Measurements from ENCODE around the gene CDH23.

CDH23 gene

GRCh38 chr10:71396711-71397295 is at the start of gene CDH23:
CDH23 (plus strand) TSS chr10:71396920; CDS start chr10:71439832, 42,912 bp downstream.
- DNase-seq (ENCODE audit: low read depth): no peak
- TF ChIP-seq, protein P1, sequence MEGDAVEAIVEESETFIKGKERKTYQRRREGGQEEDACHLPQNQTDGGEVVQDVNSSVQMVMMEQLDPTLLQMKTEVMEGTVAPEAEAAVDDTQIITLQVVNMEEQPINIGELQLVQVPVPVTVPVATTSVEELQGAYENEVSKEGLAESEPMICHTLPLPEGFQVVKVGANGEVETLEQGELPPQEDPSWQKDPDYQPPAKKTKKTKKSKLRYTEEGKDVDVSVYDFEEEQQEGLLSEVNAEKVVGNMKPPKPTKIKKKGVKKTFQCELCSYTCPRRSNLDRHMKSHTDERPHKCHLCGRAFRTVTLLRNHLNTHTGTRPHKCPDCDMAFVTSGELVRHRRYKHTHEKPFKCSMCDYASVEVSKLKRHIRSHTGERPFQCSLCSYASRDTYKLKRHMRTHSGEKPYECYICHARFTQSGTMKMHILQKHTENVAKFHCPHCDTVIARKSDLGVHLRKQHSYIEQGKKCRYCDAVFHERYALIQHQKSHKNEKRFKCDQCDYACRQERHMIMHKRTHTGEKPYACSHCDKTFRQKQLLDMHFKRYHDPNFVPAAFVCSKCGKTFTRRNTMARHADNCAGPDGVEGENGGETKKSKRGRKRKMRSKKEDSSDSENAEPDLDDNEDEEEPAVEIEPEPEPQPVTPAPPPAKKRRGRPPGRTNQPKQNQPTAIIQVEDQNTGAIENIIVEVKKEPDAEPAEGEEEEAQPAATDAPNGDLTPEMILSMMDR (IDR thresholded peaks at IDR 0.05; ENCODE audit: control insufficient read depth, extremely low read depth, insufficient read depth): no peak
- H3K4me3 ChIP-seq (ENCODE audit: low read depth, low read length): peak within 1 kb of the TSS; percentile 33

- no peak overlapping the region for H3K4me3 ChIP-seq (ENCODE audit: low read depth, low read length)
- TF ChIP-seq, protein P1 (IDR thresholded peaks at IDR 0.05; ENCODE audit: control insufficient read depth, extremely low read depth, insufficient read depth): no peak
- peak; percentile 50 for DNase-seq (ENCODE audit: low read depth)
Measured at GRCh38 chr10:71347587-71348395, 48.9 kb upstream of the CDH23 start.

- H3K4me3 ChIP-seq (ENCODE audit: low read depth, low read length): no peak overlapping the region
- no peak for DNase-seq (ENCODE audit: low read depth)
- TF ChIP-seq, protein P1 (IDR thresholded peaks at IDR 0.05; ENCODE audit: control insufficient read depth, extremely low read depth, insufficient read depth): no peak
Measured at GRCh38 chr10:71348850-71349249, 47.9 kb upstream of the CDH23 start.

DNA sequence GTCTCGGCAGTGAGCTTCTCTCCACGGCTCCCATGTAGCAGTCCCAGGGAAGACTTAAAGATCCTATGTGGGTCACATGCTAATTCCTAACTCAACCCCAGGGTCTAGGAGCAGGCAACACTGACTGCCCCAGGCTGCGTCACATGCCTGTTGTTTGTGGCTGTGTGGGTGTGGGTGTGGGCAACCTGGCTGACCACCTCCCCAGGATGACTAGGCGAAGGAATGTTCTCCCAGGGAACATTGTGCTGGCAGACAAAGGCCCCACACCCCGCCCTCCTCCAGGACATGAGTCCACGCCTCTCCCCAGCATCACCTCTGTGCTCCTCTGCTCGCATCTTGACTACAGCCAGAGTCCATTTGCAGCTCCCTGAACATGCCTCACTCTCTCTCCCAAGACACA is 47.3 kb upstream of the CDH23 start:
- TF ChIP-seq, protein P1 (IDR thresholded peaks at IDR 0.05; ENCODE audit: control insufficient read depth, extremely low read depth, insufficient read depth): no peak
- DNase-seq (ENCODE audit: low read depth): no peak
- H3K4me3 ChIP-seq (ENCODE audit: low read depth, low read length): no peak overlapping the region

DNA sequence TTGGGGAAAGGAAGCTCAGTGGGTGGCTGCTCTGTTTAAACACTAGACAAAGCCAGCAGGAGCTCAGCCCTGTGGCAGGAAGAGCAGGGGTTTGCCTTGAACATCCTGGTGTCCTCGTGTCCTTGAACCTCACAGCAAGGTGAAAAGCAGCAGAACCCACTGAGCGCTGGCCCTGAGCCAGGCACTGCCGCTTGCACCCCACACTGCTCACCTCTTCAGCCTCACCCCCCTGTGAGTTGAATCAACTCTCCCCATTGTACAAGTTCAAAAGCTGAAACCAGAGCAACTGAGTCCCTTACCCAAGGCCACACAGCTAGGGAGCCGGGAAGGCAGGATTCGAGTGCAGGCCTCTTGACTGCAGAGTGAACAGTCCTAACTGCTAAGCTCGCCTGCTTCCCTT is 45.6 kb upstream of the CDH23 start:
- TF ChIP-seq, protein P1 (IDR thresholded peaks at IDR 0.05; ENCODE audit: control insufficient read depth, extremely low read depth, insufficient read depth): no peak
- H3K4me3 ChIP-seq (ENCODE audit: low read depth, low read length): no peak overlapping the region
- no peak for DNase-seq (ENCODE audit: low read depth)

- TF ChIP-seq, protein P1 (IDR thresholded peaks at IDR 0.05; ENCODE audit: control insufficient read depth, extremely low read depth, insufficient read depth): no peak
- H3K4me3 ChIP-seq (ENCODE audit: low read depth, low read length): no peak overlapping the region
- DNase-seq (ENCODE audit: low read depth): peak; percentile 66
Measured at GRCh38 chr10:71351628-71352319, 44.9 kb upstream of the CDH23 start.
